ENCODE results near the gene URAD. TPM values are rescaled to one million over a fixed set of nuclear protein-coding genes. Genes with fewer than 3 reads are reported as not detected.

The URAD gene, protein sequence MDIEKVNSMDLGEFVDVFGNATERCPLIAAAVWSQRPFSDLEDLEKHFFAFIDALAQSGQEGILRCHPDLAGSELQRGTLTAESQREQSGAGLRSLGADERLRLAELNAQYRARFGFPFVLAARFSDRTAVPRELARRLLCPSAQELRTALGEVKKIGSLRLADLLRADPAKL
- not detected in 2 replicates for total RNA-seq

DNA sequence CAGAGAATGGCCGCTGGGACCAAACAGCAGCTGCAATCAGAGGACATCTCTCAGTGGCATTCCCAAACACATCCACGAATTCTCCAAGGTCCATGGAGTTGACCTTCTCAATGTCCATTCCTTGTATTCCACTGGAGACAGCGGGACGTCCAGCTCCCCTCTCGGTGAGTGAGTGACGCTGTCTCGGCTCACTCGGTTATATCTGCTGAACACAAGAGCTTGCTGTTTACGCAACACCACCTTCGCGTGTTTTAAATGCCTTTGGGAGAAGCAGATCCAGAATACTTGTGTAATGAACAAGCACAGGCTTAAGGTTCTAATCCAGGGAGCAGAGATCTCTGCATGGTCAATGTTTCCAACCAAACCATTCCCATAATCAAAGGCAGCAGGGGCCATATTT lies at the start of gene URAD:
Gene URAD, minus strand, starts transcription at position 174 of the 400 bp plus-strand sequence. Its CDS starts 56 bp downstream, at position 118.

DNA sequence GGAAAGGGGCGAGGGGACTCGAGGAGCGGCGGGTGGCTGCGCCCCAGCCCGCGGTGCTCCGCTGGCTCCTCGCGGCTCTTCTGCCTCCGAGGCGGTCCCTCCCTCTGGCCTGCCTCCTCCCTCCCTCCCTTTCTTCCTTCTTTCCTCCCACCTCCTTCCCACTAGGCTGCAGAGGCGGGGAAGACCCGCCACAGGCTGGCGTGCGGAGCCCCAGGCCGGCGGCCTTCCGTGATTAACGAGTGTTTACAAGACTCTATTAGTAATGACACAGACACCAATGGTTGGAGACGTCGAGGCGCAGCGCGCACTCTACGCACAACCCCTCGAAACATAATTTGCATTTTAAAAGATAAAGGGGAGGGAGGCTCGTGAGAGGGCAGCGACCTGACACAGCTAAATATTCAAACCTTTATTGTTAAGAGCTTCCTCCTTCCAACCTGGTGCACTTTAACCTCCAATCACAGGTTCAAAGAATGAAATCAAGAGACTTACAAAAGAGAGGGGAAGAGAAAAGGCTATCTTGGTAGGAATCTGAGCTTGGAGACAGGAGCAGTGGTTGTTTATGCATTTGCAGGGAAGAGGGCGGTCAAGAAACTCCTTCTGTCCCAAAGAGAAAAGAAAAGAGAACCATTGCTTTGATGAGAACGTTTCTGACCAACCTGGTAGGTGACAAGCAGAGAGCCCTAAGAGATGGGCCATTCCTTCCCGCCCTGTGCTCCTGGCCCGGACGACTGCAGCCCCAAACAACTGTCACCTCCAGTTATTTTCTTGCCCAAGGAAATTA lies 19.2 kb downstream of the URAD start, which contains the start of gene CDX2:
Gene CDX2, minus strand, starts transcription at position 234 of the 784 bp plus-strand sequence. CDS start 309 bp downstream, outside the sequence.

Other genes with a start within 250 kb of the URAD start
- not detected in 2 replicates for gene GSX1, start 196.2 kb downstream of the URAD start, total RNA-seq
- not detected in 2 replicates for gene PDX1, start 68.7 kb downstream of the URAD start, total RNA-seq
- gene CDX2, start 19.4 kb downstream of the URAD start, total RNA-seq: not detected in 2 replicates
- not detected in 2 replicates for gene FLT3, start 111.9 kb upstream of the URAD start, total RNA-seq
- gene PAN3, start 149.9 kb upstream of the URAD start, total RNA-seq: 11.0 and 14.1 TPM in 2 replicates

Data from aortic smooth muscle cell (primary cell).